HG03457 (cell line): Measurements from ENCODE around the gene RAB30.

Experiments
- ATAC-seq: cut with Tn5 transposase; IDR thresholded peaks from one replicate; pipeline ENCODE4 v1.9.1; 2021; ENCODE audit warnings: moderate number of reproducible peaks; ENCODE audit not compliant: unreplicated experiment

The RAB30 gene, protein sequence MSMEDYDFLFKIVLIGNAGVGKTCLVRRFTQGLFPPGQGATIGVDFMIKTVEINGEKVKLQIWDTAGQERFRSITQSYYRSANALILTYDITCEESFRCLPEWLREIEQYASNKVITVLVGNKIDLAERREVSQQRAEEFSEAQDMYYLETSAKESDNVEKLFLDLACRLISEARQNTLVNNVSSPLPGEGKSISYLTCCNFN

DNA sequence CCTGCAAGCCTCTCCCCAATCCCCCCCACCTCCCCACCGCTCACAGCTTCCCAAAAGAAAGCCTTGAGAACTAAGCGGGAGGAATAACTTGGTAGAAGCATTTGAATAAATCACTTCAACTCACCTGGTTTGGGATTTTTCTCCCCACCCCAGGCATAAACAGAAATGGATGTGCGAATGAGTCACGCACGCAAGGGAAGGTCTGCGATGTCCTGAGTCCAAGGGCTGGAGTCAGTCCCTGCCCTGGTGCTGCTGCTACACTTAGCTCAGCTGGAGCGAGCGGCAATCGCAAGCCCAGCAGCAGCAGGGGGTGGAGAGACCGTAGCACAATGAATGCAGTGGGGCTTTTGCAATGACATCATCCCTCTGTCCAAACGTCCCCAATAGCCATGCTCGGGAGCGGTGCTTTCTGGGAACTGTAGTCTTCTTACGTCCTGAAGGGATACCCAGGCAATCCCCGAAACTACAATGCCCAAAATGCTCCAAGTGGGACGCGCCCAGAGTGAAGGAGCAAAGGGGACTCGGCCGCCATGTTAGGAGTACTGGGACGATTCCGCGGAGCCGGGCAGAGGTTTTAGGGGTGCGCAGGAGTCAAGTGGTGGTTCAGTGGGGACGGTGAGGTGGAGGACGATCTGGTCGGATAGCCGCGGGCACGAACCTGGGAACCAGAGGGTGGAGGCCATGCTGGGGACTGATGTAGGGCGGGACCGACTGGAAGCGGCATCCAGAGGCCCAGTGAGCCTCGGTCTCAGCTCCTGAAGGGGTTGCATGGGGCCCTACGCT is at the start of gene RAB30:
Gene RAB30 (minus strand): TSS at position 331 of the 783 bp plus-strand sequence. CDS start 74,581 bp downstream, outside the sequence.
- peak; percentile 97 for ATAC-seq

DNA sequence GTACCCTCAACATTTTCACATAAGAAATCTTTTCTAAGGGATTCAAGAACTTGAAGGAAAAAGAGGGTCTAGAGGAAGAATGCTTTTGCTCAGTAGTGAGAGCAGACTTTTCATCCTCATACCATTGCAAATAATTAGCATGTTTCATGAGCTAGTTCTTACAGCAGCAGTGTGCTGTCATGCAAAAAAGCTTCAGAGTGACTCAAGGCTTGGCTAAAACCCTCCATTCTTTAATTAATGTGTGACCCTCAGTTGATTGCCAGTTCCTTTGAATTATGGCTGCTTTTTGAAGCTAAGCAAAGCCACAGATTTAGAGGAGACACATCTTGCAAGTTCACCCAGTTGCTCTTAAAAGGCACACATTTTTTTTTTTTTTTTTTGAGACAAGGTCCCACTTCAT is 48.6 kb upstream of the RAB30 start:
- no peak for ATAC-seq

DNA sequence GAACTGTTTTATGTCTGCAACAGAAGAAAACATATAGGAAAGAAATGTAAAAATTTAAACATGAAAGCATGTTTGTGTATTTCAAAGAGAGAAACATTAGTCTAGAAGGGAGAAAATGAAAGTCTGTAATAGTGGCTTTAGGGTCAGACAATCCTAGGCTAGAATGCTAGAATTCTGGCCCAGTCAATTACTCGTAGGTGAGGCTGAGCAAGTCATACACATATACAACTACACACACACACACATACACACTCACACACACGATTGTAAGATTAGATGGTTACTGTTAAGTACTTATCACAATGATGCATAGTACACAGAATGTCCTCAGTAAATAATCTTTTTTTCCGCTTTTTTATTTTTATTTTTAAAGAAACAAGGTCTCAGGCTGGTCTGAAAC is 47.5 kb upstream of the RAB30 start:
- no peak for ATAC-seq

DNA sequence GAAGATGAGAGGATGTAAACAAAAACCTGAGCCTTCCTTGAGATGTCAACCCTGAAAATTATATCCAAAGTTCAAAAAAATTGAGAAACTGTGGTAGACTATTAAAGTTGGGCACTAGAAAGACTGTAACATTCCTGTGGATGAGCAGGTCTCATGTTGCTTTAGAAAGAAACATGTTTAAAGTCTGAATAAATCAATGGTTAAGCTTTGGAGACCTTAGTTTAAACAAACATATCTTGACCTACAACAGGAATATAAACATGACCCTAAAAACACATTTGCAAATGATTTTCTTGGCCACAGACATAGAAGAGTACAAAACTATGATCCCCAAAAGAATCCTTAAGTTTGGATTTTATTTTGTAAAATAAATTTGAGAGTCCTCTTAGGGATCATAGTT is 47.1 kb upstream of the RAB30 start:
- no peak for ATAC-seq

DNA sequence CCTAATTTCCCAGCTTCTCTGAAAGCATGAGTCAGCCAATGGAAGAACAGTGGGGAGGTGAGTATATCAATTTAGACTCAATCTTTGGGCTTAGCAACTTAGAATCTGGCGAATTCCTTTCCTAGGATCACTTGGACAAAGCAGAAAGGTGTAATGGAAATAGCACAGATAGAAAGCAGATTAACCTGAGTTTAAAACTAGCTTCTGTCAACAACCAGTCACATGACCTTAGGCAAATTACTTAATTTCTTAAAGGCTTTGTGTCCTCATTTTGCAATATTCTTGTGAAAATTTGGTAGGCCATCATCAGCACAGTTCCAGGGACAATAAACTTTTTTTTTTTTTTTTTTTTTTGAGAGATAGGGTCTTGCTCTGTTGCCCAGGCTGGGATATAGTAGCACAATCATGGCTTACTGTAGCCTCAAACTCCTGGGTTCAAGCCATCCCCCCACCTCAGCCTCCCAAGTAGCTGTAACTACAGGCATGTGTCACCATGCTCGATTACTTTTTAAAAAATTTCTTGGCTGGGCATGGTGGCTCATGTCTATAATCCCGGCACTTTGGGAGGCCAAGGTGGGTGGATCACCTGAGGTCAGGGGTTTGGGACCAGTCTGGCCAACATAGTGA is 44.4 kb upstream of the RAB30 start:
- ATAC-seq: no peak

DNA sequence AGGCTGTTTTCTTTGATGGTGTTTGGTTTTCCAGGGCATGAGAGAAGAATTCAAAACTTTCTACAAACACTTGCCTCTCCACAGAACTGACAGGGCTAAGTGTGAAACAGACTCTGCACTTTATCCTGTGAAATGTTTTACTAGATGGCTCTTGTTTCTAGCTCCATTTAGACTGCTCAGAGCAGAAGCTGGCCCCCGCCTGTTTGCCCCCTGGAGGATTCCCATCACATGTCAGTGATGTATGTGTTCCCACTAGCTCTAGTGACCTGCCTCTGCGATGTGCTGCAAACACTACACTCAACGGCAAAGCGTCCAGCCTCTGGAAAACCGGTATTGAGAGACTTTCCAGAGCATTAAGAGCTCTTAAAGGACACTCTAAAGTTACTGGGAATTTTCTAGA is 43.9 kb upstream of the RAB30 start:
- ATAC-seq: no peak

DNA sequence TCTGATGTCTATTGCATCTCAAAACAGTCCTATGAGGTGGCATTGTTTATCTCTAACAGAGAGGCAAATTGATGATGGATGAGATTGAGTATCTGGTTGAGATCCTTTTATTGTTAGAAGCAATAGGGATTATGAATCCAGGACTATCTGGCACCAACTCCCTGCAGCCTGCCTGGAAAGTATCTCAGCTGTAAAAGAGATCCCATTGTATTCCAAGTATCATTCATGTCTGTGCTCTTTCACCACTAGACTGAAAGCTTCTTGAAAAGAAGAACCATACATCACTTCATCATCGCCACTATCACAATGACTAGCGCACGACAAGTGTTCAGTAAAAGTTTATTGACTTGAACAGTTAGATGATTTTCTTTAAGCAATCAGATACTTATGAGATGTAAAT is 43.3 kb upstream of the RAB30 start:
- ATAC-seq: no peak

DNA sequence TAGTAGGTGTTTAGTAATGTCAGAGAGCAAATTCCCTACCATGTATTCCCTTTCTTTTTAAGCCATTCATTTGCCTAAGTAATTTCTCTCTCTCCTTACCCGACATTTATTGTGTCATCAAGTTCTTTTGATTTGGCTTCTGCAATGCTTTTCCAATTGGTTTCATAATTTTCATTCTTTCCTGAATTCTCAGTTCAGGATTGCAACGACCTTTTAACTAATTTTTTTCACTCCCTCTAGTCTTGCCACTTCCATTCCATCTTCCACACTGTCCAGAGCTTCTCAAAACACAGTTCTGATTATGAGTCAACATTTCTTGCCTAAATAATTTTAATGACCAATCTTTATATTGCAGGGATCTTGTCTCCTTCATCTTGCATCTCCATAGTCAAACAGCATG is 41.2 kb upstream of the RAB30 start:
- ATAC-seq: no peak

DNA sequence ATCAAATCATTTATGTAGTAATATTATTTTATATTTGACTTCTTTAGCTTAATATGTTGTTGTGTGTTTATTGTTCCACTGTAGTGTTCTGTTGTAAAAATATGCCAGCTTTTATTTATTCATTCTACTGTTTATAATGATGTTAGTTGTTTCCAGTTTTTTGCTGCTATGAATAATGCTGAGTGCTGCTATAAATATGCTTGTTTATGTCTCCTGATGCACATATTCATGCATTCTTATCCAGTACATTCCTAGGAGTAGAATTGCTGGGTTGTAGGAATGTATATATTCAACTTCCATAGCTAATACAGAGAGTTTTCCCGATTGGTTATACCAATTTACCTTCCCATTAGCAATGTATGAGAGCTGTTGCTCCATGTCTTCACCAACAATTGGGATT is 33.5 kb upstream of the RAB30 start:
- ATAC-seq: no peak

DNA sequence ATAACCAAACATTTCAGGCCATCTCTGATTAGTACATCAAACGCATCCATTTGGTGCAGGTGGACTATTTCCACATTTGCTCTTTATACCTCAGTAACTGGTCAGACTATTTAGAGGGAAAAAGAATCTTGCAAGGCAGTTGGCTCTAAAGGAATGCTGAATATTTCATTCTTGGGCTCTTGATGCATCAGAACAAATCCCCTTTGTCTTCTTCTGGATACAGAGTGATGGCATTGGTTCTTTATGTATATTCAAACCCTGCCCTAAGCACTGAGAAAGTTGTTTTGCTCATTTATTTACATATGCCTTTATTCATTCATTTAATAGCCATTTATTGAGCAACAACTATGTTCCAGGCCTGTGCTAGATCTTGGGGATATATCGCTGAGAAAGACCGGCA is 31.1 kb upstream of the RAB30 start:
- ATAC-seq: no peak

DNA sequence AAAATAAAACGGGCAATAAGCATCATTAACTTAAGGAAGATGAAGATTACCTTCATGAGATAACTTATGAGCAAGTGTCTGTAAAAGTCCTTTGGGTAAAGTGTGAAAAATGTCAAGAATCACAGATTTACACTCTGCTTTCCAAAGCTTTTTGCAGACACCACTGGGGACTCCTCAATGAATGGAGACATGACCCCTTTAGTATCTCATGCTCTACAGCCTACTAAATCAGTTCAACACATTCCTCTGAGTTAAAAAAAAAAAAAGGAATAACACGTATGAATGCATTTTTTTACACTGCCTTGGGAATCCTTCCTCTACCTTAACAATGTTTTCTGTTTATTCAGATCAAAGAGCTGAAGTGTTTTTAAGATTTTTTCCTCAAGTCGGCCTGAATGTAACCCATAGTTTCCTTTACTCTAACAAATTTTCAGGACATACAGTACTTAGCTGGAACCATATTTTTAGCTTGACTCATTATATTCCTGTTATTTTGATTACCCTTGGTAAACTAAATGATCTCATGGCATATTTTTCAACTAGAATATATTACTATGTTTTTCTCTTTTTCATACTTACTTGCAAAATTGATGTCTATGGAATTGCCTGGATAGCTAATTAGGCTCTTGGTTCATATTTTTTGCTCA is 25.9 kb upstream of the RAB30 start:
- ATAC-seq: no peak

DNA sequence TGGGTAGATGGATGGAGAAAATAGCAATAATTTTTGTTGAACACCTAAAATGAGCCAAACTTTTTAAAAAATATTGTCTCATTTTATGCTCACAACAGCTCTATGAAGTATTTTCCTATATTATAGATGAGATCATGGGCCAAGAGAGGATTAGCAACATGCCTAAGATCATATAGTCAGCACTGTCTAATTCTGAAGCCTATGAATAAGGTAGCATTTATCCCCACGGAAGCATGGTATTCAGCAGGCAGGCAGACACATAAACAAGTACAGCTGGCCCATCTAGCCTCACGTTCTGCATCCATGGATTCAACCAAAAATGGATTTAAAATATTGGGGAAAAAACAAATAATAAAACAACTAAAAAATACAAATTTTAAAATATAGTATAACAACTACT is 21.9 kb upstream of the RAB30 start:
- ATAC-seq: no peak

DNA sequence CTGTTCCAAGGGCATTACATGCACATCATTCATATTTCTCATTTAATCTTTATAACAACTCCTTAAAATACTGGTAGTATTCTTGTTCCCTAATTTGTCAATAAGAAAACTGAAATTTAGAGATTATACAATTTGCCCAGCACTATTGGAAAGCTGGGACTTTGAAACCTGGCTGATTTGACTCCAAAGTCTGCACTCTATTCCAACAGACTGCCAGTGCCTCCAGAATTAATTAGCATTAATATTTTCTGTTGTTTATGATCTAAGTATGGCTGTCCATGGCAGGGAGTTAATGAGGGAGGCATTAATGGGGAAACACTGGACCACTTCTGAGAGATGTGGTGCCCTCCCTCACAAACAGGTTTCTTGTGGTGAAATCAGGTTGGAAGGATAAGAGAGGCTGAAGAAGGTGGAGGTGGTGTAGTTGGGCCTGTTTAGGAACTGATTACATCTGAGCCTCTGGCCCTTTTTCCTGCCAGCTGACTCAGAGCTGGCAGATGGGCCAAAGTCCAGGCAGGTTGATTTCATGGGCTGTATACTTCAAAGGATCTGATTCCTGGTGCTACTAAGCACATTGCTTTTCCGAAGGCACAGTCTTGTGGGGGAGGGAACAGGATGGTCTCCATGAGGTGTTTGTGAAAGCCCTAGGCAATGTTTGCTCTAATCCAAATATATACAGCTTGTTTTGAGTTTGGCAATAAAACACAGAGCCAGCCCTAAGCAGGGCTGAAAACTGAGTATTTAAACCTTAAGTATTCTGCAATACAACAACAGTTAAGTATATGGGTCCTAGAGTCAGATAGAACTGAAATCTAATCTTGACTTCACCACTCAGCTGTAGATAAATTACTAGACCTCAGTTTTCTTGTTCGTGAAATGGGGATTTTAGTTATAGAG is 21.0 kb upstream of the RAB30 start:
- ATAC-seq: no peak

DNA sequence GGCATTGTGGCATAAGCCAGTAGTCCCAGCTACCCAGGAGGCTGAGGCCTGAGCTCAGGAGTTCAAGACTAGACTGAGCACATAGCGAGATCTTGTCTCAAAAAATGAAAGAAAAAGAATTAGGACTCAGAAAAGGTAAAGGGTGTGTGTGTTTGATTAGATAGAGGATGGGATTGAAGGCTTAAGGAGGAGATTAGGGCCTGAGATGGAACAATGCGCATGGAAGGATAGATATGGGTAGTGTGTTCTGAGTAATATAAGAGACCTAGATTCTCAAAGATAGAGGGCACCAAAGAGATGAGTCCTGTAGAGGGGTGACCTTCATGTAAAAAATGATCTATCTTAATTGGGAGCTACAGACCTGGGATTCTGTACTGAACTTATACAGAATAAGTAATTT is 17.3 kb upstream of the RAB30 start:
- ATAC-seq: no peak

DNA sequence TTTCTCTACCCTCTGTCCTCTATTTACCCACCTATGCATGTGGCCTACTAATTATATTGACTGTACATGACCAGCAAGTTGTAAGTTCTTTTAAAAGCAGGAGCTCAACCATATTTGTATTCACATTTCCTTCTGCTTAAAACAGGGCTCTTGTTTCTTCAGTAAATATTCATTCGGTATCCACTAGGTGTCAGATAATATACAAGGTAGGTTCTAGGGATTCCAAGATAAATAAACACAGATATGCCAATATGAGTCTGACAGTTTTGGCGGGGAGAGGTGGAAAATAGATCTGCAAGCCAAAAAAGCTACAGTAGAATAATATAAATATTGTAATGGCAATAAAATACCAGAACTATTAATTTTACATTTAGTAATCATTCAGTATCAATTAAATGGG is 15.3 kb upstream of the RAB30 start:
- ATAC-seq: no peak

DNA sequence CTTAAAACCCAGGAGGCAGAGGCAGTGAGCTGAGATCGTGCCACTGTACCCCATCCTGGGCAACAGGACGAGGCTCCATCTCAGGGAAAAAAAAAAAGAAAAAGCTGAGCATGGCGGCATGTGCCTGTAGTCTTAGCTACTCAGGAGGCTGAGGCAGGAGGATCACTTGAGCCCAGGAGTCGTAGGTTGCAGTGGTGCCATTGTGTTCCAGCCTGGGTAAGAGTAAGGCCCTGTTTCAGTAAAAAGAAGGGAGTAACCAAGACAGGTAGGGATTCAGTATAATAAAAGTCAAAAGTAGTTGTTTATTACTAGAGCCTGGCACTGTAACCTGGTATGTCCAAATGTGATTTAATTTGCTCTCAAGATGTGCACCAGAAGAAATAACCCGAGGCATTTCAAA is 8.1 kb upstream of the RAB30 start:
- ATAC-seq: no peak

DNA sequence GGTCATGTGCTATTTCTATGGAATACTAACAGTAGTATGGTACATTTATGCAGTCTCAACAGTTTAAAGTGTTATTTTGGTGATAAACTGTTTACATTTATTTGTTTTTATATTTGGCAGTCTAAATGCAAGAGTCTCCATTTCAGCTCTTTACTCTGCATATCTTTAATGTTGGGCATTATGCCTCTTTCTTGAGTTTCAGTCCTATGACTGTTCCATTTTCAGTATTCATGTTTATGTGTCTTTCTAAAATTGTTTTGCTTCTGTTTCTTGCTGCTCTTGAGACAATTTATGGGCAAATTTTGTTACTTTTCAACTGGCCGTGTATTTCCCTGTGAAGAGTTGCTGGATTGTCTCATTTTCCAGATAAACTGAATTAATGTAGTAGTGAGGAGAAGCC is 6.6 kb upstream of the RAB30 start:
- no peak for ATAC-seq

DNA sequence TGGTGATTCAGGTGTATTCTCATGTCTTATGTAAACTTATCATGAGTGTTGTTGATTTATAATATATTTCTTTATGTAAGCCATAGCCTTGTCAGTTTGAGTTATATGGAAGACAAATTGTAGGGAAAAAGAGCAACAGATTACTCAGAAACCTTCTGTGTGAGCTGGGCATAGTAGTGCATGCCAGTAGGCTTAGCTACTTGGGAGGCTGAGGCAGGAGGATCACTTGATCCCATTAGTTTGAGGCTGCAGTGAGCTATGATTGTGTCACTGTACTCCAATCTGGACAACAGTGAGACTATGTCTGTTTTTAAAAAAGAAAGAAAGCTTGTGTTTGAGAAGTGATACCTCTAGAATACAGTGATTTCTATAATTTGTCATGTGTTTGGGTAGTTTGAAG is 2.2 kb upstream of the RAB30 start:
- ATAC-seq: no peak

DNA sequence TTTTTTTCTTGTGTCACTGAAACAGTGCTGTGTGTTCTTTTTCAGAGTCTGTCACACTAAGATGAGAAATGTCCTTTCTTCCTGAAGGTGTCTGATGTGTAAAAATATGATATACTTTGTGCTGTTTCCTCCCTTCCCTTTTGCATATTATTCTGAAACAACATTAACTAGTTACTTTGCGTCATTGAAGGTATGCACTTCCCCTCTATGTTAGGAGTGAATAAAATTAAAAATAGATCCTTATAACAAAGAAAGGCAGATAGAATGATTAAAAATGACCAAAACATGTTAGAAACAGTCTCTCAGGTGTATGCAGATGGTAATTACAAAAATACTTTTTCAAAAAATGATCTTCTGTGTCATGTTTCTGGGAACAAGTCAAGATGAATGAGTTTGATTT is 1.6 kb upstream of the RAB30 start:
- ATAC-seq: no peak

DNA sequence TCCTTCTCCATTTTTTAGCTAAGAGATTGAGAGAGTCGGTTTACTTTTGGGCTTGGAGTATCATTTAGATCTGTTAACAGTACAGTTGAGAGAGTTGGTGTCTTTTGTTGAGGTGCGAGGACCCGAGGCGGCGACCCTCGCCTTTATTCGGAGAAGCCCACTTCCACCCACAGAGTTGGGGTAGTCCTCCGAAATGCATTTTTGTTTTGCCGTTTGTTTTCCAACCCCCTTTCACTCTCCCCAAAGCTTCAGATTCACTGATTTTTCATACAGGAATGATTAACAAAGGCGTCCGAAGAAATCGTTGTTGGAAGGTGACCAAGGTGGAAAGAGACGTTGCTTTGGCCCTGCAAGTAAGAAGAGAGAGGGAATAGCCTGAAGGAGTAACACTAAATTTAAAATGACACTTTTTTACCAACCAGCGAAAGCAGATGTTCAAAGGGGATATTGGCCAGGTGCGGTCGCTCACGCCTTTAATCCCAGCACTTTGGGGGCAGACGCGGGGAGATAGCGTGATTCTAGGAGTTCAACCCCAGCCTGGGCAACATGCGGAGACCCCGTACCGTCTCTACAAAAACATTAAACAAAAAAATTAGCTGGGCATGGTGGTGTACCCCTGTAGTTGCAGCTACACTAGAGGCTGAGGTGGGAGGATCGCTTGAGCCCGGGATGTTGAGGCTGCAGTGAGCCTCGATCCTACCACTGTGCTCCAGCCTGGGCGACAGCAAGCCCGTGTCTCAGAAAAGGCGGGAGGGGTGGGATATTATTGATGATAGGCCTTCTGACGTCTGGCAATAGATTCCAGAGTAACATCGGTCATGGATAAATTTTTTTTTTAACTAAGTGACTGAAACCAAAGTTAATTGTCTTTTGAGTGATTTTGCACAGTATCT is 899 bp upstream of the RAB30 start:
- no peak for ATAC-seq
